GM23248 (cell line): ENCODE measurements around the gene ANO1.

ENCODE experiments used
- EZH2 ChIP-seq: fragments of 200-600 bp; sonication (generic); IDR thresholded peaks from 2 replicates; pipeline ENCODE4 v1.6.1; 2018; ENCODE audit warnings: antibody characterized with exemption, mild to moderate bottlenecking; ENCODE audit not compliant: insufficient read depth, poor library complexity, severe bottlenecking
- EZH2phosphoT487 ChIP-seq: fragments of 200-600 bp; sonication (generic); IDR thresholded peaks from 2 replicates; pipeline ENCODE4 v1.6.1; 2018; ENCODE audit warnings: antibody characterized with exemption, moderate library complexity, mild to moderate bottlenecking, low read depth; ENCODE audit not compliant: insufficient read depth

GRCh38 chr11:70038034-70038834 is 39.9 kb upstream of the ANO1 start:
- TF ChIP-seq EZH2 (no peak), EZH2phosphoT487 (no peak)
